Muscle layer of colon (tissue), 2 donors: ENCODE measurements around the gene IL10.

ENCODE experiments used
- H3K27ac ChIP-seq: one replicate; pipeline ENCODE4 v1.7.0; 2013; ENCODE audit warnings: low read depth, mild to moderate bottlenecking, low read length, moderate library complexity
- H3K27me3 ChIP-seq, 2 donors: one replicate each; pipeline ENCODE4 v1.7.0; 2013; ENCODE audit warnings: low read length in 2 of 2, mild to moderate bottlenecking in 2 of 2; ENCODE audit not compliant: insufficient read depth in 2 of 2, control insufficient read depth in 1 of 2
- H3K36me3 ChIP-seq: one replicate; pipeline ENCODE4 v1.7.0; 2013; ENCODE audit warnings: mild to moderate bottlenecking, low read length; ENCODE audit not compliant: insufficient read depth
- H3K4me1 ChIP-seq: one replicate; pipeline ENCODE4 v1.7.0; 2013; ENCODE audit warnings: mild to moderate bottlenecking, low read length; ENCODE audit not compliant: insufficient read depth
- H3K4me3 ChIP-seq, 2 donors: one replicate each; pipeline ENCODE4 v1.7.0; 2013; ENCODE audit warnings: low read length in 2 of 2, low read depth in 1 of 2, mild to moderate bottlenecking in 1 of 2, moderate library complexity in 1 of 2
- H3K9ac ChIP-seq: one replicate; pipeline ENCODE4 v1.7.0; 2013; ENCODE audit warnings: low read length
- H3K9me3 ChIP-seq: one replicate; pipeline ENCODE4 v1.7.0; 2013; ENCODE audit warnings: mild to moderate bottlenecking, low read length
- donor health status: abdominal sarcoma.
- donor health status: Adenocarcinoma of cecum.

IL10 gene

GRCh38 chr1:206772243-206772937, at the start of gene IL10:
Gene IL10, minus strand, starts transcription at chr1:206772494. Its CDS starts 59 bp downstream, at chr1:206772435.
- H3K9ac ChIP-seq, result no peak within 1 kb of the TSS
- H3K27ac ChIP-seq, result no peak within 1 kb of the TSS
- no peak within 1 kb of the TSS for H3K4me3 ChIP-seq
- H3K36me3 ChIP-seq, result no peaks in the 10 kb centered on the region
- H3K9me3 ChIP-seq, result no peaks in the 10 kb centered on the region
- no peaks in the 10 kb centered on the region for H3K4me1 ChIP-seq
- no peaks in the 10 kb centered on the region for H3K27me3 ChIP-seq

- no peaks in the 10 kb centered on the region for H3K27me3 ChIP-seq
Measured at GRCh38 chr1:206821493-206821892, 49.2 kb upstream of the IL10 start.

GRCh38 chr1:206816390-206817287, 44.3 kb upstream of the IL10 start:
- no peaks in the 10 kb centered on the region for H3K4me1 ChIP-seq
- H3K4me3 ChIP-seq, result no peak overlapping the region
- no peak overlapping the region for H3K27ac ChIP-seq
- no peak overlapping the region for H3K9ac ChIP-seq
- H3K36me3 ChIP-seq, result no peaks in the 10 kb centered on the region
- no peaks in the 10 kb centered on the region for H3K9me3 ChIP-seq
- no peaks in the 10 kb centered on the region for H3K27me3 ChIP-seq

More at GRCh38 chr1:206821493-206821892, 49.2 kb upstream of the IL10 start:
- Histone ChIP-seq H3K4me3 (no peak overlapping the region), H3K9ac (no peak overlapping the region), H3K27ac (no peak overlapping the region), H3K9me3 (no peaks in the 10 kb centered on the region), H3K4me1 (no peaks in the 10 kb centered on the region), H3K36me3 (no peaks in the 10 kb centered on the region)

- no peaks in the 10 kb centered on the region for H3K9me3 ChIP-seq
- no peaks in the 10 kb centered on the region for H3K27me3 ChIP-seq
- no peak overlapping the region for H3K9ac ChIP-seq
- no peak overlapping the region for H3K27ac ChIP-seq
- no peak overlapping the region for H3K4me3 ChIP-seq
- H3K36me3 ChIP-seq, result no peaks in the 10 kb centered on the region
- no peaks in the 10 kb centered on the region for H3K4me1 ChIP-seq
Measured at GRCh38 chr1:206814716-206815341, 42.5 kb upstream of the IL10 start.

- no peak overlapping the region for H3K27ac ChIP-seq
- H3K9ac ChIP-seq, result no peak overlapping the region
- H3K4me3 ChIP-seq, result no peak overlapping the region
- H3K4me1 ChIP-seq, result no peaks in the 10 kb centered on the region
- H3K9me3 ChIP-seq, result no peaks in the 10 kb centered on the region
- no peaks in the 10 kb centered on the region for H3K27me3 ChIP-seq
- no peaks in the 10 kb centered on the region for H3K36me3 ChIP-seq
Measured at GRCh38 chr1:206812471-206812870, 40.2 kb upstream of the IL10 start.

GRCh38 chr1:206809504-206810084, 37.3 kb upstream of the IL10 start:
- H3K4me3 ChIP-seq, result no peak overlapping the region
- no peaks in the 10 kb centered on the region for H3K4me1 ChIP-seq
- H3K27me3 ChIP-seq, result no peaks in the 10 kb centered on the region
- H3K9ac ChIP-seq, result no peak overlapping the region
- H3K36me3 ChIP-seq, result no peaks in the 10 kb centered on the region
- H3K27ac ChIP-seq, result no peak overlapping the region
- H3K9me3 ChIP-seq, result no peaks in the 10 kb centered on the region

- no peaks in the 10 kb centered on the region for H3K36me3 ChIP-seq
- no peak overlapping the region for H3K9ac ChIP-seq
- H3K9me3 ChIP-seq, result no peaks in the 10 kb centered on the region
- no peak overlapping the region for H3K4me3 ChIP-seq
- no peaks in the 10 kb centered on the region for H3K4me1 ChIP-seq
- H3K27me3 ChIP-seq, result no peaks in the 10 kb centered on the region
- no peak overlapping the region for H3K27ac ChIP-seq
Measured at GRCh38 chr1:206808615-206809014, 36.3 kb upstream of the IL10 start.

- Histone ChIP-seq H3K27ac (no peak overlapping the region), H3K36me3 (no peaks in the 10 kb centered on the region), H3K9me3 (no peaks in the 10 kb centered on the region)
Measured at GRCh38 chr1:206805357-206805756, 33.1 kb upstream of the IL10 start.

GRCh38 chr1:206804156-206804737, 32.0 kb upstream of the IL10 start:
- H3K4me1 ChIP-seq, result no peaks in the 10 kb centered on the region
- no peaks in the 10 kb centered on the region for H3K27me3 ChIP-seq
- no peak overlapping the region for H3K4me3 ChIP-seq
- H3K27ac ChIP-seq, result no peak overlapping the region
- H3K36me3 ChIP-seq, result no peaks in the 10 kb centered on the region
- no peak overlapping the region for H3K9ac ChIP-seq
- no peaks in the 10 kb centered on the region for H3K9me3 ChIP-seq

More at GRCh38 chr1:206805357-206805756, 33.1 kb upstream of the IL10 start:
- Histone ChIP-seq H3K4me1 (no peaks in the 10 kb centered on the region), H3K4me3 (no peak overlapping the region), H3K9ac (no peak overlapping the region), H3K27me3 (no peaks in the 10 kb centered on the region)

- H3K36me3 ChIP-seq, result no peaks in the 10 kb centered on the region
- no peaks in the 10 kb centered on the region for H3K4me1 ChIP-seq
- no peaks in the 10 kb centered on the region for H3K9me3 ChIP-seq
- no peak overlapping the region for H3K9ac ChIP-seq
- no peak overlapping the region for H3K4me3 ChIP-seq
- no peaks in the 10 kb centered on the region for H3K27me3 ChIP-seq
- H3K27ac ChIP-seq, result no peak overlapping the region
Measured at GRCh38 chr1:206803221-206803730, 31.0 kb upstream of the IL10 start.

GRCh38 chr1:206802401-206802800, 30.1 kb upstream of the IL10 start:
- Histone ChIP-seq H3K36me3 (no peaks in the 10 kb centered on the region), H3K27me3 (no peaks in the 10 kb centered on the region), H3K4me3 (no peak overlapping the region), H3K4me1 (no peaks in the 10 kb centered on the region), H3K27ac (no peak overlapping the region), H3K9me3 (no peaks in the 10 kb centered on the region), H3K9ac (no peak overlapping the region)
